Embryonic facial prominence (tissue), 1 donor: ENCODE results near the gene TBC1D12.

Experiments used
- DNase-seq: peaks from one replicate; pipeline ENCODE4 v3.0.0-alpha.2; 2016; ENCODE audit errors: extremely low spot score

TBC1D12 gene

DNA sequence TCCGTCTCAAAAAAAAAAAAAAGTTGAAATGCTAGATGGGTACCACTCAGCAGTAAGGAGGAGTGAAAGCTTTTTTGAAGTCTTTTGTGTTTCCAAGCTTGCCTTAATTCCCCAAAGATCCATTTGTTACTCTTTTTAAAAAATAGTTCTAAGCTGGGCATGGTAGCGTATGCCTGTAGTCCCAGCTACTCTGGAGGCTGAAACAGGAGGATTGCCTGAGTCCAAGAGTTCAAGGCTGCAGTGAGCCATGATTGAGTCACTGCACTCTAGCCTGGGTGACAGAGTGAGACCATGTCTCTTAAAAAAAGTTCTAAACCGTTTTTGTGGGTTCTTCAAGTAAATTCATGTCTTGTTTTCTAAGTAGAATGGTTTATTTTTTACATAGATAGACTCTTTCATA is 5.3 kb downstream of the TBC1D12 start:
- DNase-seq: no peak

DNA sequence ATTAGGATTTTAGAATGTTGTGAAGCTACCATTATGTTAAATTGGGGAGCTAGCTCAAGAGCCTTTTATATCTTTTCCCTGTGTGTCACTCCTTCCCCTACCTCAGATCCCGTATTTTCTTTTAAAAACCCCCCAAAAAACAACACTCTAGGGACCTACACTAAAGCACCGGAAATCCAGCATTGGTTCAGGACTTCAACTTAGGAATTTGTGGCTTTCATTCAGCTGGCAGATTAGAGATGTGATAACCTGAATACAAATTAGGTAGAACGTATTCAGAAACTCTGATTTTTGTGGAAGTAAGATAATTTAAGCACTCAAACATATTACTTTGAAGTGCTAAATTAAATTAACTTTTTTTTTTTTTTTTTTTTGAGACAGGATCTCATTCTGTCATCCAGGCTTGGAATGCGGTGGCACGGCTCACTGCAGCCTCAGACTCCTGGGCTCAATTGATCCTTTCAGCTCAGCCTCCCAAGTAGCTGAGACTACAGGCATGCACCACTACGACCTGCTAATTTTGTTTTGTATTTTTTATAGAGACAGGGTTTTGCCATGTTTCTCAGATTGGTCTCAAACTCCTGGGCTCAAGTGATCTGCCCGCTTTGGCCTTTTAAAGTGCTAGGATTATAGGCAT is 6.8 kb downstream of the TBC1D12 start:
- no peak for DNase-seq

- DNase-seq: no peak
These were observed 9.0 kb downstream of the TBC1D12 start for GRCh38 chr10:94411304-94411703.

GRCh38 chr10:94412449-94412848 is 10.1 kb downstream of the TBC1D12 start:
- no peak for DNase-seq

DNA sequence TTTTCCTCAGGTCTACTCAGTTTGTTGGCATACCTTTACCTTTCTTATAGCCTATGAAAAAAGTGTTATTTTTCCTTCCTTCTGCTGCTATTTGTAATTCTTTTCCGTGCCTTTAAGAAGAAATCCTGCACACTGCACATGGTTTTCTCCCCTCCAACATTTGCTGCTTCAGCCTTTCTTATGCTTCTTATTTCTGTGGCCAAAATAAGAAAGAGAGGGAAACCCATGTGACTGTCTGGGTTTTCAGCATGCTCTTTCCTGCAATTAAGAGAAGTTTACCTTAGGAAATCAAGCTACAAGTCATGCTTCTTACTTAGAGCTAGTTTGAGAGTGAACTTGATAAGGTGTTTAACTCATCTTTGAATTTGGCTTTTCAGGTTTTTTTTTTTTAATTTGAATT is 11.0 kb downstream of the TBC1D12 start:
- DNase-seq: no peak

- DNase-seq: no peak
These were observed 14.6 kb downstream of the TBC1D12 start for GRCh38 chr10:94416896-94417295.

DNA sequence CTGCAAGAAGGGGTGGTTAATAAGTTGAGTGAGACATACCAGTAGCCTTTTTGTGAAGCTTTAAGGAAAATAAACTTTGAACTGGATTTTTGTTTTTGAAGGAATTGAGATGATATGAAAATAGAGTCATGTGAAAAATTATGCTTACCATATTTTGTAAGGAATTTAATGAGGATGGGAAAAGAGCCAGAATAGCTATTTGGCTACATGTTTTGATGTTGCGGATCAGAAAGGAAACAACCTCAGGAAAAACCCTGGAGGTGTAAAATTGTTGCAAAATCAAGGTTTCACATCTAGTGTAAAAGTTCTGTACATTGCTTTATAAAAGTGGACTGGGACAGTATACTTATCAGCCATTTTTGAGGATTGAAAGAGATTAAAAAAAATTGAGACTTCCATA is 15.0 kb downstream of the TBC1D12 start:
- DNase-seq: no peak

DNA sequence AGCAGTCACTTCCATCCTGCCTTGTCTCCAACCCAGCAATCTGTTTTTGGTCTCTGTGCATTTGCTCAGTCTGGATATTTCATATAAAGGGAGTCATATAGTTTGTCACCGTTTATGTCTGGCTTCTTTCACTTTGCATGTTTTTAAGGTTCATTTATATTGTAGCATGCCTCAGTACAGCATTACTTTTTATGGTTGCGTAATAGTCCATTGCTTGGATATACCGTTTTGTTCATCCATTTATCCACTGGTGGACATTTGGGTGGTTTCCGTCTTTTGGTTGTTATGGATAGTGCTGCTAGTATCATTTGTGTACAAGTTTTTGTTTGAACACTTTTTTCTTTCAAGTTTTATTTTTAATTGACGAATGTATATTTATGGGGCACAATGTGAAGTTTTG is 18.2 kb downstream of the TBC1D12 start:
- DNase-seq: no peak

- no peak for DNase-seq
These were observed 18.7 kb downstream of the TBC1D12 start for GRCh38 chr10:94420998-94421528.

GRCh38 chr10:94423627-94424026 is 21.3 kb downstream of the TBC1D12 start:
- DNase-seq: no peak

GRCh38 chr10:94424714-94425337 is 22.5 kb downstream of the TBC1D12 start:
- DNase-seq: no peak

- no peak for DNase-seq
These were observed 23.6 kb downstream of the TBC1D12 start for GRCh38 chr10:94425942-94426341.

- DNase-seq: no peak
These were observed 24.8 kb downstream of the TBC1D12 start for GRCh38 chr10:94427166-94427565.

DNA sequence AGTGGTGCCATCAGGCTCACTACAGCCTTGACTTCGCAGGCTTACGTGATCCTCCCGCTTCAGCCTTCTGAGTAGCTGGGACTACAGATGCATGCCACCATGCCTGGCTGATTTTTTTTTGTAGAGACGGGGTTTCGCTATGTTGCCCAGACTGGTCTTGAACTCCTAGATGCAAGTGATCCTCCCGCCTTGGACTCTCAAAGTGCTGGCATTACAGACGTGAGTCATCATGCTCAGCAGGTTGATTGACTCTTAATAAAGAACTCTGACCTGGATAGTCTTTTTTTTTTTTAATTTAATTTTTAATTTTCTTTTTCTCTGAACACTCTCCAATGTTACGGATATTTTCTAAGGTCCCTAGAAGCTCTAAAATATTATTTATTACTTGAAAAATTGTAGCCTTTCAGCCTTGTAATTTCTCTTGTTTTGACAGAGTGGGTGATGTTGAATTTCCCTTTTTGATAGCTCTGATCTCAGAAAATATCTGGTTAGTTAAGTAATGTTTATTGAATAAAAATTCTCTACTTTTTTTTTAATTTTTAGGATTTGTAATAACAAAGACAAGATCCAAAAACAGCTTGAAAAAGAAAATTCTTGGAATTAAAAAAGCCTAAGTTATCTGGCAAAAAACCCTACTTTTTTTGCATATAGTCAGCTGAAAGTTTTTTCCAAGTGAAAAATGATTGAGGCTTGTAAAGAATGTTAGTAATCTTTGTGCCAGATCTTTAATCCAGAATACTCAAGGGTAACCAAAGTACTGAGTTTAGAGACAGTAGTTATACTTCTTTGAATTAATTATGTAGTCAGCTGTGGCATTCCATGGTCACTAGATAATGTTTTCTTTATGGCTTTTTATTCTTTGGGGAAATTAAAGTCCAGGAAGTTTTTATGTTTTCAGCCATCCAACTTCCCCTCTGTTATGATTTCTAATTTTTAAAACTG is 26.7 kb downstream of the TBC1D12 start:
- DNase-seq: no peak

DNA sequence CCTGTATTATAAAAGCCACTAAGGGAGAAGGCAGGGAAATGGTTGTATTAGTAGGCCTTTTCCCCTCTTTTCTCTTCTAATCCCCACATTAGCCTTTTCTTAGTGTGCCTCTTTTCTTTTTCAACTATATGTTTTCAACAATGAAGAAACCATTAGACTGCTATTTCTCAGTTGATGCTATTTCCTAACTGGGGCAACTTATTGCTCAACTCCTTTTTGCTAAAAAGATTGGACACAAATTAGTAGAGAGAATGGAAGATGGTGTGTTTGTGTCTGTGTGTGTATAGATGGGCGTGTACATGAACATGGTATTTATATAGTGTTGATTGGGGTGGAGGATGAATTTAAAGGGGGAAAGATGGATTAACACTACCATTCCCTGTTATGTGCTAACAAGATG is 28.4 kb downstream of the TBC1D12 start:
- no peak for DNase-seq

DNA sequence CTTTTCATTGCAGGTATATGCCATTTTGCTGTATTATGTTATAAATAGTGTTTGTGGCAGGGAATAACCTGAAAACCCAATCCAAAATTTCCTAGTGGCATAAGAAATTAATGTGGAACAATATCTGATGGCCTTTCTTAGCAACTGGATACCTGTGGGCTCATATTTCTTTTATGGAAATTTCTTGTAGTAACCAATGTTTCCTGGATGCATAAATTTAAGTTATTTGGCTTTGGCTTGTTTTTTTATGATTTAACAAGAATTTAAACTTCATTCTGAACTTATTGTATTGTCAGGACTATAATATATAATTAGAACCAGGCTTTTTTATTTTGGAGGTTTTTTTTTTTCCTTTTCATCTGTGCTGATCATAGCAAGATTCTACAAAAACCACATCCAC is 30.1 kb downstream of the TBC1D12 start:
- no peak for DNase-seq

- no peak for DNase-seq
These were observed 37.0 kb downstream of the TBC1D12 start for GRCh38 chr10:94439275-94439861.

DNA sequence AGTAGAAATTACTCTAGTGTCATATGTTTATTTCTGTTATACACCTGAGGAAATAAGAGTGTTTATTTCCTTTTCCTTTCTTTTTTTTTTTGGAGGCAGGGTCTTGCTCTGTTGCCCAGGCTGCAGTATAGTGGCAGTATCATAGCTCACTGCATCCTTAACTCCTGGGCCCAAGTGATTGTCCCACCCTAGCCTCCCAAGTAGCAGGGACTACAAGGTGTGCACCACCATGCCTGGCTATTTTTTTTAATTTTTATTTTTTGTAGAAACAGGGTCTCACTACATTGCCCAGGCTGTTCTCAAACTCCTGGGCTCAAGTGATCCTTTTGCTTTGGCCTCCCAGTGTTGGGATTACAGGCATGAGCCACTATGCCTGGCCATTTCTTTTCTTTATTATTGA is 37.8 kb downstream of the TBC1D12 start:
- DNase-seq: no peak

- DNase-seq: no peak
These were observed 40.7 kb downstream of the TBC1D12 start for GRCh38 chr10:94443047-94443446.

DNA sequence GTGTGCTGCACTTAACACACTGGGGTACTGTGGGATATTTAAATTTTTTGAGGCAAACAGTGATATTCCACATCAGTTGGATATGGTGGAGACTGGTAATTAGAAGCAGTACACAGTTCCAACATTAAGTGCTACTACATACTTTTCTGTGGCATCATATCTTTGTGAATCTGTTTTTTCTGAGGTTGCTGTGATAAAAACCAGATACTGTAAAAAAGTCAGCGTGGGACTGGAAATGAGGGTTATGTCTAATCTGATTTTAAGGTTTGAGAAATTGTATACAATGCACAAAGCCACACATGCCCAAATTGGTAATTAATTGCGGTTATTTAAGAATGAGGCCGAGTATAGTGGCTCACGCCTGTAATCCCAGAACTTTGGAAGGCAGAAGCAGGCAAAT is 41.2 kb downstream of the TBC1D12 start:
- DNase-seq: no peak

- DNase-seq: no peak
These were observed 48.4 kb downstream of the TBC1D12 start for GRCh38 chr10:94450782-94451181.

- DNase-seq: no peak
These were observed 49.7 kb downstream of the TBC1D12 start for GRCh38 chr10:94451883-94452519.
